HepG2 (cell line): ENCODE data around the gene FAM120C.

ENCODE experiments used
- CTCF ChIP-seq: sonication (generic); formaldehyde crosslinking; IDR thresholded peaks from 2 replicates; pipeline ENCODE4 v1.5.0; 2020; ENCODE audit warnings: mild to moderate bottlenecking, missing genetic modification reagents, moderate library complexity
- KDM5A ChIP-seq: fragments of 200-600 bp; sonication (generic); IDR thresholded peaks from 2 replicates; pipeline ENCODE4 v1.7.0; 2018; ENCODE audit warnings: antibody characterized with exemption, mild to moderate bottlenecking, low read length, borderline replicate concordance
- ZNF407 ChIP-seq: sonication (generic); formaldehyde crosslinking; IDR thresholded peaks from one replicate; pipeline ENCODE4 v1.5.1; 2020; ENCODE audit warnings: mild to moderate bottlenecking, missing genetic modification reagents; ENCODE audit errors: not compliant biosample characterization

DNA sequence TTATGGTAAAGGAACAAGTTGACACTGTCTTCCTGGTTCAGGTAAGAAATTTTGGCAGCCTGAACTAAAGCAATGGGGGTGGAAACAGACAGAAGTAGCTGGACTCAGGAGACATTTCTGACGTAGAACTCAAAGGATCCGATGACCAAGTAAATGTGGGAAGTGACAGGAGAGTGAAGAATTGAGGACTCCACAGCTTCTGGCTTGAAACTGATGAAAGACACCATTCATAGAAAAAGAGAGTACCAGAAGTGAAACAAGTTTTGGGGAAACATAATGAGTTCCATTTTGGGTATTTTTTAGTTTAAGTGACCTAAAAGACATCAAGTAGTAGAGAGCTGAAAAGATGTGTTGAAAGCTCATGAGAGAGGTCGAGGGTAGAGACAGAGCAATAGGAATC lies 5.7 kb downstream of the FAM120C start:
- no peak for TF ChIP-seq ZNF407 (CRISPR knock-in tag)
- no peak for TF ChIP-seq CTCF (CRISPR knock-in tag)
- TF ChIP-seq KDM5A, result no peak
